Bronchial epithelial cell (primary cell): ENCODE measurements around the gene ARHGEF18. TPM values are rescaled to one million over a fixed set of nuclear protein-coding genes. Genes with fewer than 3 reads are reported as not detected.

Experiments used
- DNase-seq: peaks from one replicate; pipeline ENCODE4 v3.0.0-alpha.2; 2010; ENCODE audit warnings: low read depth
- FAIRE-seq: peaks from 2 replicates; lab custom pipeline; 2011; peaks lifted over from hg19 to GRCh38; lab: Jason Lieb, UNC
- H3K27me3 ChIP-seq: 2 replicates; pipeline ENCODE4 v1.5.1; 2011; ENCODE audit warnings: low read length; ENCODE audit not compliant: control insufficient read depth, insufficient read depth
- H3K36me3 ChIP-seq: 2 replicates; pipeline ENCODE4 v1.5.1; 2011; ENCODE audit warnings: low read length; ENCODE audit not compliant: control insufficient read depth, insufficient read depth
- H3K4me3 ChIP-seq: 2 replicates; pipeline ENCODE4 v1.5.1; 2011; ENCODE audit warnings: mild to moderate bottlenecking, low read depth, low read length, control low read depth
- total RNA-seq: library from RNA; depleted of rRNA; stranded (reverse); fragments of >200 nt; gene quantifications from 2 replicates; pipeline ENCODE4 v1.2.1, GENCODE V29; 2014
- TF ChIP-seq, protein P1 (sequence below): IDR thresholded peaks from 2 replicates; pipeline ENCODE4 v1.5.1; 2011; ENCODE audit warnings: mild to moderate bottlenecking, moderate library complexity, low read length, control low read depth, inconsistent platforms; ENCODE audit not compliant: insufficient read depth, severe bottlenecking

Gene ARHGEF18
- total RNA-seq, 1 donor from 2014 or later: 78.7 TPM

DNA sequence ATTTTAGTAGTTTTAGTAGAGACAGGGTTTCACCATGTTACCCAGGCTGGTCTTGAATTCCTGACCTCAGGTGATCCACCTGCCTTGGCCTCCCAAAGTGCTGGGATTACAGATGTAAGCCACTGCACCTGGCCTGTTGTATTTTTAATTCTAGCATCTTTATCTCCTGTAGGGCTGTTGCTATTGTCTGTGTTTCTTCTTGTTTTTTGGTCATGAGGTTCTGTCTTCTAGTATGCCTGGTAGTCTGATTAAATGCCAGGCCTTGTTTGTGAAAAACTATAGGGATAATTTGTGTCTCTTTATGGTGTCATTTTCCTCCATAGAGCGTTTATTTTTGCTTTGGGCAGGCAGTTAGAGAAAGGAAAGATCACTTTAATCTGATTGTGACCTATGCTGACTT, 3.1 kb downstream of the ARHGEF18 start:
- Histone ChIP-seq H3K4me3 (no peak overlapping the region), H3K36me3 (no peaks in the 10 kb centered on the region), H3K27me3 (no peaks in the 10 kb centered on the region)
- DNase-seq: no peak
- TF ChIP-seq, protein P1, sequence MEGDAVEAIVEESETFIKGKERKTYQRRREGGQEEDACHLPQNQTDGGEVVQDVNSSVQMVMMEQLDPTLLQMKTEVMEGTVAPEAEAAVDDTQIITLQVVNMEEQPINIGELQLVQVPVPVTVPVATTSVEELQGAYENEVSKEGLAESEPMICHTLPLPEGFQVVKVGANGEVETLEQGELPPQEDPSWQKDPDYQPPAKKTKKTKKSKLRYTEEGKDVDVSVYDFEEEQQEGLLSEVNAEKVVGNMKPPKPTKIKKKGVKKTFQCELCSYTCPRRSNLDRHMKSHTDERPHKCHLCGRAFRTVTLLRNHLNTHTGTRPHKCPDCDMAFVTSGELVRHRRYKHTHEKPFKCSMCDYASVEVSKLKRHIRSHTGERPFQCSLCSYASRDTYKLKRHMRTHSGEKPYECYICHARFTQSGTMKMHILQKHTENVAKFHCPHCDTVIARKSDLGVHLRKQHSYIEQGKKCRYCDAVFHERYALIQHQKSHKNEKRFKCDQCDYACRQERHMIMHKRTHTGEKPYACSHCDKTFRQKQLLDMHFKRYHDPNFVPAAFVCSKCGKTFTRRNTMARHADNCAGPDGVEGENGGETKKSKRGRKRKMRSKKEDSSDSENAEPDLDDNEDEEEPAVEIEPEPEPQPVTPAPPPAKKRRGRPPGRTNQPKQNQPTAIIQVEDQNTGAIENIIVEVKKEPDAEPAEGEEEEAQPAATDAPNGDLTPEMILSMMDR: no peak
- no peak for FAIRE-seq

DNA sequence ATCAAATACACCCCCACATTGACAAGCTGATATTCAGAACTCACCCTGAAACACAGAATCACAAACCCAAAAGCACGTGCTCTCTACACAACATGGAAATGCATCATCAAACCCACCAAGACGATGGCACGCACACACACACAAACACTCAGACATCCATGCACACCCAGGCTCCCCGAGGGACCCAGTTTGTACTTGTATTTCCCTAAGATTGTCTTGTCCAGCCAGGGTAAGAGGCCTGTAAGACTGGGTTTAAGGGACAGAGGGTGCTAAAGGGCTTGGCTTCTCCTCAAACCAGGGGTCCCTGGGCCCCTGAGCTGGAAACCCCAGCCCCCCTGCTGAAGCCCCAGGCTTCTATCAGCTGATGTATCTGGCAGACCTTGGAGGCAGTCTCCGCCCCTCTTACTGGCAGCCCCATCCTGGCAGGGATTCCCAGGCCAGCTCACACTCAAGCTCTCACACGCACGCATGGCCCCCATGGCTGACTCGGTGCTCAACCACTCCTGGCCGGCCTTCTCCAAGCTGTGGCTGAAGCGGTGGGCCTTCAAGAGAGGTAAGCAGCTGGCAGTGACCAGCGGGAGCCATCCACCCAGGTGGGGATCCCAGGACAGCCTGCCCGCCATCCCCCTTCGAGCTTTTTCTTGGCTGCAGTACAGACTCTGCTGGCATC, 6.5 kb downstream of the ARHGEF18 start:
- peak; percentile 20 for DNase-seq
- H3K4me3 ChIP-seq: no peak overlapping the region
- TF ChIP-seq, protein P1: no peak
- H3K36me3 ChIP-seq: no peaks in the 10 kb centered on the region
- no peaks in the 10 kb centered on the region for H3K27me3 ChIP-seq
- no peak for FAIRE-seq

DNA sequence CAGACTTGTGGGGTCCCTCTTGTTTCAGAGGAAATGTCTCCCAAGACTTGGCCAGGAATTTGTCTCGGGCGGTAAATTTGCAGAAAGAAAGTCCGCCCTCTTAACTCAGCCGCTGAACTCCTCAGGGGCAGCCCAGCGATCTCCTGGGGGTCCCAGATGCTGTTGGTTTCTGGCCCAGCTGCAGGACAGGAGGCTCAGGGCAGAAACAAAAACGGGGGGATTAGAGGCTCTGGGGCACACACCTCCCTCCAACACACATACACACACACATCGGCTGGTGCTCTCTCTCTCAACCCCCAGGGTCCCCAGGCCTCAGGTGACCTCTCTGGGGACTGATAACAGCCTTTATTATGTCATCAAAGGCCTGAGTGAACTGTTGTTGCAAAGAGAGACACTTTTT, 7.1 kb downstream of the ARHGEF18 start:
- Histone ChIP-seq H3K27me3 (no peaks in the 10 kb centered on the region), H3K4me3 (no peak overlapping the region), H3K36me3 (no peaks in the 10 kb centered on the region)
- DNase-seq (no peak), FAIRE-seq (no peak)
- TF ChIP-seq, protein P1: no peak

DNA sequence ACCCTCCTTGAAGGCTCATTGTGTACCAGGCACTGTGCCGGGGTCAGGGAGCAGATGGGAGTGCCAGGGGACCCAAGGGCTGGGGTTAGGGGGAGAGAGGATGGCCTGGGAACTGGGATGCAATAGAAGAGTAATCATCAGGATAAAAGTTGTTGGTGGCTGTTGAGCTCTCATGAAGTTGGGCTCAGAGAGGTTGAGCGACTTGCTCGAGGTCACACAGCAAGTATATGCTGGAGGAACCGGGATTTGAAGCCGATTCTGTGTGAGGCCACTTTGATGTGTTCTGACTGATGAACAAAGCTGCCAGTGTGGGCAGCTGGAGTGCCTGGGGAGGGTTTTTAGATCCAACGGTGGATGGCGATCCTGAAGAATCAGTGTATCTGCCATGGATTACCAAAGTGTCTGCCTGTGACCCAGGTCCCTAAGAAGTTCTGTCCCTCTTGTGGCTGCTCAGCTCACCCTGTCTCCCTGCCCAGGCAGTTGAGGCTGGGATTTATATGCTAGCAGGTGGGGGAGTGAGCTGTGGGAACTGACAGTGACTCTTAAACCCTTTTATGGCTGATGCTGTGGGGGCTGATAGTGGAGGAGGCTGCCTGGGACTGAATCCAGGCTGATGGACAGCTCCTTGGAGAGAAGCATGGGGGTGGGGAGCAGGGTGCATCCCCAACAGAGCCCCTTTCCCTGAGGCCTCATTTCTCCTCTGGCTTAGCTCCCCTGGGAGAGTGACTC, 8.3 kb downstream of the ARHGEF18 start:
- Histone ChIP-seq H3K4me3 (no peak overlapping the region), H3K27me3 (no peaks in the 10 kb centered on the region), H3K36me3 (no peaks in the 10 kb centered on the region)
- DNase-seq (no peak), FAIRE-seq (no peak)
- TF ChIP-seq, protein P1: no peak

DNA sequence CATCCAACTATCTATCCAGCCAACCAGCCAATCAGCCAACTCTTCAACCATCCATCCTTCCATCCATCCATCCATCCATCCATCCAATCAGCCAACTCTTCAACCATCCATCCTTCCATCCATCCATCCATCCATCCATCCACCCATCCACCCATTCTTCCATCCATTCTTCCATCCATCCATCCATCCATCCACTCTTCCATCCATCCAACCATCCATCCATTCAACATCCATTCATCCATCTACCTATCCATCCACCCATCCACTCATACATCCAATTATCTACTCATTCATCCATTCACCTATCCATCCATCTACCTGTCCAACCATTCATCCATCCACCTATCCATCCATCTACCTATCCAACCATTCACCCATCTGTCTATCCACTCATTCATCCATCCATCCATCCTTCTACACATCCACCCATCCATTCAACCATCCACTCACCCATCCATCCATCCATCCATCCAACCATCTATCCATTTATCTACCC, 9.4 kb downstream of the ARHGEF18 start:
- FAIRE-seq (no peak), DNase-seq (no peak)
- Histone ChIP-seq H3K36me3 (no peaks in the 10 kb centered on the region), H3K4me3 (no peak overlapping the region), H3K27me3 (no peaks in the 10 kb centered on the region)
- TF ChIP-seq, protein P1: no peak
